ENCODE measurements around the gene SLC35D1. TPM values are rescaled to one million over a fixed set of nuclear protein-coding genes. Genes with fewer than 3 reads are reported as not detected.

SLC35D1 gene
- total and polyA plus RNA-seq, 2 of the 13 experiments (the other 11 are each of a cell fraction or from before 2014, with no cell fraction given): 12.4 to 41.5 TPM

GRCh38 chr1:67031121-67031858 lies 22.7 kb downstream of the SLC35D1 start:
- no TSS peak for BruUV-seq (replicated peaks)
- ChIA-PET POLR2A (no interaction called here), CTCF (ENCODE audit: low intra/inter-chr PET ratio, low total read pairs) (no interaction called here)
- Histone ChIP-seq H3K36me3 (replicated peaks in 1 of 2; ENCODE audit: control insufficient read depth in 1 of 2, insufficient read depth in 2 of 2, low read length in 2 of 2) (peaks cover 2 to 15% of the 10 kb centered on the region in 2 experiments; a peak in 4 of 5 replicates), H3K27ac (ENCODE audit: extremely low read length, insufficient read depth, low read length) (no peak overlapping the region), H3K9ac (ENCODE audit: insufficient read depth, low read depth, low read length) (no peak overlapping the region), H3K4me3 (replicated peaks in 1 of 3; ENCODE audit: insufficient read depth in 1 of 3, low read depth in 2 of 3, low read length in 3 of 3) (no peak overlapping the region), H3K4me1 (ENCODE audit: insufficient read depth, low read length) (no peaks in the 10 kb centered on the region), H3K9me3 (ENCODE audit: low read length) (no peaks in the 10 kb centered on the region), H3K79me2 (ENCODE audit: insufficient read depth, low read length) (no peaks in the 10 kb centered on the region), H4K20me1 (ENCODE audit: insufficient read depth, low read length) (no peaks in the 10 kb centered on the region), H3K4me2 (ENCODE audit: low read depth, low read length) (no peak overlapping the region), H3K27me3 (ENCODE audit: control insufficient read depth in 1 of 2, insufficient read depth in 2 of 2, low read length in 2 of 2) (no peaks in the 10 kb centered on the region), H2AFZ (ENCODE audit: low read length) (no peak overlapping the region)
- in situ Hi-C loops (cut with HindIII; ENCODE audit: extremely low pct_ligation_motif_present, low pct_unique_long_range_greater_than_20kb) (no loop called here), intact Hi-C loops (cut with micrococcal nuclease; ENCODE audit: unreplicated experiment) (no loop called here)
- ATAC-seq: no peak
- no peak for FAIRE-seq
- DNase-seq (ENCODE audit: low spot score): no peak
- WGBS (ENCODE audit: low lambda C conversion rate): 98% methylated on average over 5 of the region's 5 CpGs
- TF ChIP-seq ARNT (IDR thresholded peaks at IDR 0.05) (no peak), ZNF75D (CRISPR knock-in tag; IDR thresholded peaks at IDR 0.05; ENCODE audit: borderline replicate concordance) (no peak), ZNF292 (CRISPR knock-in tag; IDR thresholded peaks at IDR 0.05; ENCODE audit: borderline replicate concordance, low read depth) (no peak), THAP8 (CRISPR knock-in tag; IDR thresholded peaks at IDR 0.05; ENCODE audit: borderline replicate concordance) (no peak), IRF2 (CRISPR knock-in tag; IDR thresholded peaks at IDR 0.05) (no peak), ZNF362 (CRISPR knock-in tag; IDR thresholded peaks at IDR 0.05; ENCODE audit: borderline replicate concordance) (no peak), MAFK (conservative IDR thresholded peaks at IDR 0.05 in 1 of 2, IDR thresholded peaks at IDR 0.05 in 1 of 2; ENCODE audit: low read length in 2 of 2) (no peak), DDIT3 (CRISPR knock-in tag; IDR thresholded peaks at IDR 0.05) (no peak), TGIF2 (CRISPR knock-in tag; IDR thresholded peaks at IDR 0.05) (no peak), KIAA2018 (CRISPR knock-in tag; IDR thresholded peaks at IDR 0.05; ENCODE audit: borderline replicate concordance) (no peak), ZMYM3 (CRISPR knock-in tag; IDR thresholded peaks at IDR 0.05) (no peak), NR2F6 (IDR thresholded peaks at IDR 0.05) (no peak), NR2F6 (CRISPR knock-in tag; IDR thresholded peaks at IDR 0.05) (no peak), ZNF615 (CRISPR knock-in tag; IDR thresholded peaks at IDR 0.05; ENCODE audit: borderline replicate concordance) (no peak), IKZF1 (IDR thresholded peaks at IDR 0.05) (no peak), RFXANK (CRISPR knock-in tag; IDR thresholded peaks at IDR 0.05) (no peak)
